ENCODE measurements around the gene PAK1. TPM values are rescaled to one million over a fixed set of nuclear protein-coding genes. Genes with fewer than 3 reads are reported as not detected.

The PAK1 gene
- total and polyA plus RNA-seq, 2 of the 4 experiments (the other 2 are of a cell fraction), result 34.3 to 60.6 TPM

DNA sequence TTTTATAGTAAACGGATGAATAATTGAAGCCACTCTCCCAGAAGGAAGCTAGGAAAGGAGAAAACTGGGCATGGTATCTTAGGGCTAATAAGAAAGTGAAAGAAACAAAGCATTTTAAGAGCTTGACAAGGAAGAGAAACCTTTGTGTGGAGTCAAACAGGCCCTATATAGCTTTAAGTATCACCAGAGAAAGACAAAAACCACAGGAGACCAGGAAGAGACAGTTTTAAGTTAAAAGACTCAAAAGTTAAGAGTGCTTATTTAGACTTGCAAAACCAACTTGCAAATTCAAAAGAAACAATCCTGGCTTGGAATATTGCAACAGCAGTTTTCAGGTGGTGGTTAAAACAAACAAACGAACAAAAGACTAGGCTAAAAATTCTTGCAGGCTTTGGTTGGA, 3.4 kb downstream of the PAK1 start:
- CTCF ChIA-PET, result interaction anchor here (0.6 kb wide), 1 partner anchor 21 kb away, joined by 3 read pairs; no protein-coding TSS in a partner anchor

More for the DNA sequence above, 3.4 kb downstream of the PAK1 start:
- no peak overlapping the region for H2BK15ac ChIP-seq (ENCODE audit: low read depth, low read length)
- H3K27me3 ChIP-seq (ENCODE audit: control insufficient read depth, insufficient read depth, low read length), result peaks cover 51% of the 10 kb centered on the region
- H3K36me3 ChIP-seq (ENCODE audit: control insufficient read depth, insufficient read depth, low read length), result no peaks in the 10 kb centered on the region
- in situ Hi-C loops (cut with MboI; ENCODE audit: low sequenced_read_pairs), result no loop called here
- H3K4me1 ChIP-seq (ENCODE audit: control insufficient read depth, insufficient read depth, low read length), result no peaks in the 10 kb centered on the region
- H2AFZ ChIP-seq (replicated peaks; ENCODE audit: low read length, poor library complexity), result no peak overlapping the region
- no peaks in the 10 kb centered on the region for H3K9me3 ChIP-seq (ENCODE audit: control insufficient read depth, insufficient read depth, low read length)
- no peak overlapping the region for H3K9ac ChIP-seq (ENCODE audit: low read depth, low read length)
- no peak overlapping the region for H3K23ac ChIP-seq (ENCODE audit: low read depth, low read length)
- no peak for TF ChIP-seq RFX5 (IDR thresholded peaks at IDR 0.05; ENCODE audit: low read depth, low read length)
- TF ChIP-seq, protein P1, sequence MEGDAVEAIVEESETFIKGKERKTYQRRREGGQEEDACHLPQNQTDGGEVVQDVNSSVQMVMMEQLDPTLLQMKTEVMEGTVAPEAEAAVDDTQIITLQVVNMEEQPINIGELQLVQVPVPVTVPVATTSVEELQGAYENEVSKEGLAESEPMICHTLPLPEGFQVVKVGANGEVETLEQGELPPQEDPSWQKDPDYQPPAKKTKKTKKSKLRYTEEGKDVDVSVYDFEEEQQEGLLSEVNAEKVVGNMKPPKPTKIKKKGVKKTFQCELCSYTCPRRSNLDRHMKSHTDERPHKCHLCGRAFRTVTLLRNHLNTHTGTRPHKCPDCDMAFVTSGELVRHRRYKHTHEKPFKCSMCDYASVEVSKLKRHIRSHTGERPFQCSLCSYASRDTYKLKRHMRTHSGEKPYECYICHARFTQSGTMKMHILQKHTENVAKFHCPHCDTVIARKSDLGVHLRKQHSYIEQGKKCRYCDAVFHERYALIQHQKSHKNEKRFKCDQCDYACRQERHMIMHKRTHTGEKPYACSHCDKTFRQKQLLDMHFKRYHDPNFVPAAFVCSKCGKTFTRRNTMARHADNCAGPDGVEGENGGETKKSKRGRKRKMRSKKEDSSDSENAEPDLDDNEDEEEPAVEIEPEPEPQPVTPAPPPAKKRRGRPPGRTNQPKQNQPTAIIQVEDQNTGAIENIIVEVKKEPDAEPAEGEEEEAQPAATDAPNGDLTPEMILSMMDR (conservative IDR thresholded peaks at IDR 0.05; ENCODE audit: low read depth, low read length), result no peak
- TF ChIP-seq BHLHE40 (IDR thresholded peaks at IDR 0.05; ENCODE audit: low read depth, low read length), result no peak
- TF ChIP-seq, protein P2, sequence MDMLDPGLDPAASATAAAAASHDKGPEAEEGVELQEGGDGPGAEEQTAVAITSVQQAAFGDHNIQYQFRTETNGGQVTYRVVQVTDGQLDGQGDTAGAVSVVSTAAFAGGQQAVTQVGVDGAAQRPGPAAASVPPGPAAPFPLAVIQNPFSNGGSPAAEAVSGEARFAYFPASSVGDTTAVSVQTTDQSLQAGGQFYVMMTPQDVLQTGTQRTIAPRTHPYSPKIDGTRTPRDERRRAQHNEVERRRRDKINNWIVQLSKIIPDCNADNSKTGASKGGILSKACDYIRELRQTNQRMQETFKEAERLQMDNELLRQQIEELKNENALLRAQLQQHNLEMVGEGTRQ (IDR thresholded peaks at IDR 0.05; ENCODE audit: low read depth, low read length), result no peak
- TF ChIP-seq CEBPB (IDR thresholded peaks at IDR 0.05; ENCODE audit: low read depth, low read length), result no peak
- TF ChIP-seq, protein P3, sequence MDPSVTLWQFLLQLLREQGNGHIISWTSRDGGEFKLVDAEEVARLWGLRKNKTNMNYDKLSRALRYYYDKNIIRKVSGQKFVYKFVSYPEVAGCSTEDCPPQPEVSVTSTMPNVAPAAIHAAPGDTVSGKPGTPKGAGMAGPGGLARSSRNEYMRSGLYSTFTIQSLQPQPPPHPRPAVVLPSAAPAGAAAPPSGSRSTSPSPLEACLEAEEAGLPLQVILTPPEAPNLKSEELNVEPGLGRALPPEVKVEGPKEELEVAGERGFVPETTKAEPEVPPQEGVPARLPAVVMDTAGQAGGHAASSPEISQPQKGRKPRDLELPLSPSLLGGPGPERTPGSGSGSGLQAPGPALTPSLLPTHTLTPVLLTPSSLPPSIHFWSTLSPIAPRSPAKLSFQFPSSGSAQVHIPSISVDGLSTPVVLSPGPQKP (IDR thresholded peaks at IDR 0.05; ENCODE audit: borderline replicate concordance, low read depth, low read length), result no peak
- no peak for TF ChIP-seq MXI1 (IDR thresholded peaks at IDR 0.05; ENCODE audit: borderline replicate concordance, low read depth, low read length)
- TF ChIP-seq CHD1 (IDR thresholded peaks at IDR 0.05; ENCODE audit: low read depth, low read length), result no peak
- TF ChIP-seq FOS (IDR thresholded peaks at IDR 0.05; ENCODE audit: low read depth, low read length), result no peak
- no peak for TF ChIP-seq NFE2L2 (IDR thresholded peaks at IDR 0.05; ENCODE audit: low read depth, low read length)
- no peak for TF ChIP-seq POLR2A (IDR thresholded peaks at IDR 0.05; ENCODE audit: low read depth, low read length)
- TF ChIP-seq SMC3 (IDR thresholded peaks at IDR 0.05; ENCODE audit: low read depth, low read length), result no peak
- WGBS, 2 experiments (ENCODE audit: extremely low coverage in 2 of 2, insufficient read length in 1 of 2), result no CpG with 5 or more reads among the region's 2 CpGs
- no peak overlapping the region for H3K56ac ChIP-seq (ENCODE audit: extremely low read depth, insufficient read depth, low read length)
- ATAC-seq (ENCODE audit: low read depth), result no peak
- no peak overlapping the region for H3K18ac ChIP-seq (ENCODE audit: low read depth, low read length)
- H3K4ac ChIP-seq (ENCODE audit: low read depth, low read length), result no peak overlapping the region
- no peak overlapping the region for H2BK120ac ChIP-seq (ENCODE audit: low read depth, low read length)
- intact Hi-C loops (cut with micrococcal nuclease), result no loop called here
- no peaks in the 10 kb centered on the region for H3K9me1 ChIP-seq (ENCODE audit: insufficient read depth, low read length)
- no TSS peak for BruUV-seq (replicated peaks)
- H3K4me3 ChIP-seq (ENCODE audit: insufficient read depth, low read depth, low read length), result no peak overlapping the region
- no peak overlapping the region for H4K91ac ChIP-seq (ENCODE audit: insufficient read depth, low read depth, low read length)
- H4K5ac ChIP-seq (ENCODE audit: low read depth, low read length), result no peak overlapping the region
- no peak overlapping the region for H2BK5ac ChIP-seq (ENCODE audit: low read depth, low read length, poor library complexity, severe bottlenecking)
- H2BK20ac ChIP-seq (ENCODE audit: low read depth, low read length), result no peak overlapping the region
- no peak overlapping the region for H3K4me2 ChIP-seq (ENCODE audit: low read depth, low read length)
- dilution Hi-C loops (cut with HindIII; ENCODE audit: low sequenced_read_pairs, unreplicated experiment), result no loop called here
- no peaks in the 10 kb centered on the region for H4K20me1 ChIP-seq (ENCODE audit: insufficient read depth, low read length)
- no peak overlapping the region for H4K8ac ChIP-seq (ENCODE audit: low read depth in 2 of 2, low read length in 2 of 2)
- no peaks in the 10 kb centered on the region for H3K79me1 ChIP-seq (ENCODE audit: low read depth in 1 of 2, low read length in 2 of 2)
- no peak overlapping the region for H3K27ac ChIP-seq (ENCODE audit: insufficient read depth, low read length)
- no peak overlapping the region for H3K14ac ChIP-seq (replicated peaks; ENCODE audit: low read depth, low read length)
- H2AK5ac ChIP-seq (ENCODE audit: low read depth, low read length), result no peak overlapping the region
- POLR2A ChIA-PET (ENCODE audit: unreplicated experiment), result no interaction called here
- no peak overlapping the region for H2AK9ac ChIP-seq (replicated peaks; ENCODE audit: low read depth, low read length, poor library complexity)
- DNase-seq, result no peak

Measured in IMR-90 (cell line).